T-helper 1 cell treated with Interleukin-12 subunit alpha and Interleukin-12 subunit beta and Interleukin-4 antibody, amounts not matched to agents 30 μg/mL and 1 μg/mL, for 36 hours (primary cell): ENCODE data around the gene RAB4A.
"Not testable (repeated sequence)": the region's sequence is repeated elsewhere in the genome, so short reads cannot be mapped to it uniquely, and the experiment has no call there.

Experiments
- H3K27ac Mint-ChIP-seq: one replicate; pipeline ENCODE4 v1.8.0; 2021; ENCODE audit warnings: mild to moderate bottlenecking, mixed read lengths
- H3K27me3 Mint-ChIP-seq: one replicate; pipeline ENCODE4 v1.8.0; 2021; ENCODE audit warnings: low read depth, mixed read lengths
- H3K36me3 Mint-ChIP-seq: one replicate; pipeline ENCODE4 v1.8.0; 2021; ENCODE audit warnings: low read depth, mixed read lengths
- H3K4me1 Mint-ChIP-seq: one replicate; pipeline ENCODE4 v1.8.0; 2021; ENCODE audit warnings: low read depth, mixed read lengths
- H3K4me3 Mint-ChIP-seq: one replicate; pipeline ENCODE4 v1.8.0; 2021; ENCODE audit warnings: mild to moderate bottlenecking, moderate library complexity, mixed read lengths
- H3K9me3 Mint-ChIP-seq: one replicate; pipeline ENCODE4 v1.8.0; 2021; ENCODE audit warnings: mixed read lengths

RAB4A gene

GRCh38 chr1:229287267-229287666, 16.4 kb downstream of the RAB4A start:
- Mint-ChIP-seq H3K4me3 (no peak overlapping the region), H3K4me1 (peaks cover 33% of the 10 kb centered on the region), H3K27ac (no peak overlapping the region), H3K36me3 (peaks cover 45% of the 10 kb centered on the region), H3K27me3 (no peaks in the 10 kb centered on the region), H3K9me3 (peaks cover 13% of the 10 kb centered on the region)

- Mint-ChIP-seq H3K9me3 (peaks cover 4% of the 10 kb centered on the region), H3K27ac (no peak overlapping the region), H3K27me3 (no peaks in the 10 kb centered on the region), H3K4me3 (no peak overlapping the region), H3K36me3 (peaks cover 38% of the 10 kb centered on the region), H3K4me1 (peaks cover 28% of the 10 kb centered on the region)
Measured at GRCh38 chr1:229288516-229288915, 17.6 kb downstream of the RAB4A start.

GRCh38 chr1:229291686-229292085, 20.8 kb downstream of the RAB4A start:
- not testable (repeated sequence) for H3K4me3 Mint-ChIP-seq, H3K9me3 Mint-ChIP-seq, H3K27ac Mint-ChIP-seq, H3K27me3 Mint-ChIP-seq
- Mint-ChIP-seq H3K4me1 (peaks cover 16% of the 10 kb centered on the region), H3K36me3 (peaks cover 41% of the 10 kb centered on the region)

- Mint-ChIP-seq H3K36me3 (peaks cover 32% of the 10 kb centered on the region), H3K4me1 (peaks cover 6% of the 10 kb centered on the region), H3K27ac (no peak overlapping the region)
Measured at GRCh38 chr1:229293528-229294204, 22.8 kb downstream of the RAB4A start.

GRCh38 chr1:229295745-229296144, 24.8 kb downstream of the RAB4A start:
- H3K36me3 Mint-ChIP-seq: peaks cover 25% of the 10 kb centered on the region
- H3K9me3 Mint-ChIP-seq: peaks cover 4% of the 10 kb centered on the region
- no peak overlapping the region for H3K27ac Mint-ChIP-seq
- no peaks in the 10 kb centered on the region for H3K27me3 Mint-ChIP-seq
- no peaks in the 10 kb centered on the region for H3K4me1 Mint-ChIP-seq
- H3K4me3 Mint-ChIP-seq: no peak overlapping the region

More at GRCh38 chr1:229293528-229294204, 22.8 kb downstream of the RAB4A start:
- Mint-ChIP-seq H3K27me3 (no peaks in the 10 kb centered on the region), H3K9me3 (peaks cover 4% of the 10 kb centered on the region), H3K4me3 (no peak overlapping the region)

- H3K27ac Mint-ChIP-seq: peak overlapping the region; percentile 27
- H3K27me3 Mint-ChIP-seq: no peaks in the 10 kb centered on the region
- no peak overlapping the region for H3K4me3 Mint-ChIP-seq
- H3K9me3 Mint-ChIP-seq: peaks cover 2% of the 10 kb centered on the region
- H3K4me1 Mint-ChIP-seq: no peaks in the 10 kb centered on the region
- H3K36me3 Mint-ChIP-seq: peaks cover 22% of the 10 kb centered on the region
Measured at GRCh38 chr1:229296541-229296941, 25.6 kb downstream of the RAB4A start.

- Mint-ChIP-seq H3K27me3 (no peaks in the 10 kb centered on the region), H3K4me3 (no peak overlapping the region), H3K27ac (no peak overlapping the region)
Measured at GRCh38 chr1:229297746-229298145, 26.8 kb downstream of the RAB4A start.

GRCh38 chr1:229298420-229298819, 27.5 kb downstream of the RAB4A start:
- H3K27ac Mint-ChIP-seq: no peak overlapping the region
- no peaks in the 10 kb centered on the region for H3K9me3 Mint-ChIP-seq
- peaks cover 23% of the 10 kb centered on the region for H3K36me3 Mint-ChIP-seq
- H3K4me1 Mint-ChIP-seq: peaks cover 2% of the 10 kb centered on the region
- H3K4me3 Mint-ChIP-seq: no peak overlapping the region
- no peaks in the 10 kb centered on the region for H3K27me3 Mint-ChIP-seq

More at GRCh38 chr1:229297746-229298145, 26.8 kb downstream of the RAB4A start:
- peaks cover 21% of the 10 kb centered on the region for H3K36me3 Mint-ChIP-seq
- H3K4me1 Mint-ChIP-seq: no peaks in the 10 kb centered on the region
- no peaks in the 10 kb centered on the region for H3K9me3 Mint-ChIP-seq

GRCh38 chr1:229298887-229299503, 28.1 kb downstream of the RAB4A start:
- H3K27ac Mint-ChIP-seq: no peak overlapping the region
- no peaks in the 10 kb centered on the region for H3K9me3 Mint-ChIP-seq
- H3K4me3 Mint-ChIP-seq: no peak overlapping the region
- no peaks in the 10 kb centered on the region for H3K27me3 Mint-ChIP-seq
- H3K4me1 Mint-ChIP-seq: peaks cover 2% of the 10 kb centered on the region
- peaks cover 26% of the 10 kb centered on the region for H3K36me3 Mint-ChIP-seq

GRCh38 chr1:229300099-229300757, 29.3 kb downstream of the RAB4A start:
- H3K9me3 Mint-ChIP-seq: no peaks in the 10 kb centered on the region
- H3K4me1 Mint-ChIP-seq: peaks cover 2% of the 10 kb centered on the region
- no peaks in the 10 kb centered on the region for H3K27me3 Mint-ChIP-seq
- H3K4me3 Mint-ChIP-seq: no peak overlapping the region
- H3K36me3 Mint-ChIP-seq: peaks cover 31% of the 10 kb centered on the region
- no peak overlapping the region for H3K27ac Mint-ChIP-seq

- no peak overlapping the region for H3K27ac Mint-ChIP-seq
Measured at GRCh38 chr1:229302740-229303139, 31.8 kb downstream of the RAB4A start.

GRCh38 chr1:229303855-229304254, 32.9 kb downstream of the RAB4A start:
- H3K4me1 Mint-ChIP-seq: peaks cover 2% of the 10 kb centered on the region
- no peak overlapping the region for H3K27ac Mint-ChIP-seq
- H3K27me3 Mint-ChIP-seq: no peaks in the 10 kb centered on the region
- H3K9me3 Mint-ChIP-seq: no peaks in the 10 kb centered on the region
- peaks cover 26% of the 10 kb centered on the region for H3K36me3 Mint-ChIP-seq
- H3K4me3 Mint-ChIP-seq: no peak overlapping the region

More at GRCh38 chr1:229302740-229303139, 31.8 kb downstream of the RAB4A start:
- Mint-ChIP-seq H3K4me3 (no peak overlapping the region), H3K4me1 (peaks cover 2% of the 10 kb centered on the region), H3K27me3 (no peaks in the 10 kb centered on the region), H3K36me3 (peaks cover 28% of the 10 kb centered on the region), H3K9me3 (no peaks in the 10 kb centered on the region)

- H3K36me3 Mint-ChIP-seq: peaks cover 22% of the 10 kb centered on the region
Measured at GRCh38 chr1:229305392-229305791, 34.5 kb downstream of the RAB4A start.

GRCh38 chr1:229309074-229309473, 38.2 kb downstream of the RAB4A start:
- Mint-ChIP-seq H3K27me3 (no peaks in the 10 kb centered on the region), H3K4me3 (no peak overlapping the region), H3K9me3 (no peaks in the 10 kb centered on the region), H3K27ac (no peak overlapping the region), H3K4me1 (no peaks in the 10 kb centered on the region), H3K36me3 (peaks cover 18% of the 10 kb centered on the region)

More at GRCh38 chr1:229305392-229305791, 34.5 kb downstream of the RAB4A start:
- no peak overlapping the region for H3K4me3 Mint-ChIP-seq
- H3K4me1 Mint-ChIP-seq: peaks cover 2% of the 10 kb centered on the region
- no peak overlapping the region for H3K27ac Mint-ChIP-seq
- H3K27me3 Mint-ChIP-seq: no peaks in the 10 kb centered on the region
- no peaks in the 10 kb centered on the region for H3K9me3 Mint-ChIP-seq

GRCh38 chr1:229309684-229310083, 38.8 kb downstream of the RAB4A start:
- H3K36me3 Mint-ChIP-seq: peaks cover 12% of the 10 kb centered on the region
- no peaks in the 10 kb centered on the region for H3K4me1 Mint-ChIP-seq
- no peaks in the 10 kb centered on the region for H3K27me3 Mint-ChIP-seq
- H3K4me3 Mint-ChIP-seq: no peak overlapping the region
- no peaks in the 10 kb centered on the region for H3K9me3 Mint-ChIP-seq
- no peak overlapping the region for H3K27ac Mint-ChIP-seq
